A204.1 (cell line): Measurements from ENCODE around the gene AGBL4.
"Not testable (repeated sequence)": the region's sequence is repeated elsewhere in the genome, so short reads cannot be mapped to it uniquely, and the experiment has no call there.

Experiments
- FAIRE-seq: peaks from 2 replicates; lab custom pipeline; 2012; peaks lifted over from hg19 to GRCh38; lab: Jason Lieb, UNC

AGBL4 gene

GRCh38 chr1:50023292-50024159 lies at the start of gene AGBL4:
Gene AGBL4, minus strand, starts transcription at chr1:50023954.
- FAIRE-seq: no peak

DNA sequence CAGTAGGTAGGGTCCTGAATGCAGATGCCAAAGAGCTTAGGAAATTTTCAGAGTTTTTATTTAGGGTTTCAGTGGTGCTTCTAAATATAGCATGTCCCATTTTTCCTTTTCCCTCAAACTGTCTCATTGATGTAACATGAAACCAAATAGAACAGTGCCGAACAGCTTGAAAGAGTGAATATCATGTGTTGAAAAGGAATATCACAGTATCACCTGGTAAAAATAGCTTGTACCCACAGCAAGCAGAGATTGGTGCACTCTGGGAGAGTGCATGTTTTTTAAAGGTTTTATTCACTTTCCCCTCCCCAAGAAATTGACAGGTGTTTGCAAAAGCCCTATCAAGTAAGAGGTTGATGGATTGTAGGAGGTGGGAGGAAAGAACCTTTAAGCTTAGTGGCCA lies 43.1 kb upstream of the AGBL4 start:
- no peak for FAIRE-seq

DNA sequence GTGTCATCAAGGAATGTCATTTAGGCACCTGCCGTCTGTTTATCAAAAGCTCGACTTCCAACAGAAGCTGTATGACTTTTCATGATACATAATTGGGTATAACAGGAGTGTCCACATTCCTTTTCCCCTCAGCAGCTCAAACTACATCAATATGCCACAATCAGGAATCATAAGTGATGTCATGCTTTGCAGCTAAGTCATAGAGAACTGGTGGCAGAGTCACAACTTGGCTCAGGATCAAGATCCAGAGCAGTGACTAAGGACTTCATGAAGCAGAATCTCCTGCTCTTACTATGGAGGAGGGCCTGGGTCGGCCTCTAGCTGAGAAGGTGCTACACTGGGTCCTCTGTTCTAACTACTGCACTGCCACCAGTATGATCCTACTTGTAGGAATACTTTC lies 36.5 kb upstream of the AGBL4 start:
- no peak for FAIRE-seq

- FAIRE-seq: no peak
Measured at GRCh38 chr1:50048791-50049190, 25.0 kb upstream of the AGBL4 start.

- no peak for FAIRE-seq
Measured at GRCh38 chr1:50047916-50048694, 24.4 kb upstream of the AGBL4 start.

GRCh38 chr1:50038237-50038809 lies 14.6 kb upstream of the AGBL4 start:
- FAIRE-seq: no peak

DNA sequence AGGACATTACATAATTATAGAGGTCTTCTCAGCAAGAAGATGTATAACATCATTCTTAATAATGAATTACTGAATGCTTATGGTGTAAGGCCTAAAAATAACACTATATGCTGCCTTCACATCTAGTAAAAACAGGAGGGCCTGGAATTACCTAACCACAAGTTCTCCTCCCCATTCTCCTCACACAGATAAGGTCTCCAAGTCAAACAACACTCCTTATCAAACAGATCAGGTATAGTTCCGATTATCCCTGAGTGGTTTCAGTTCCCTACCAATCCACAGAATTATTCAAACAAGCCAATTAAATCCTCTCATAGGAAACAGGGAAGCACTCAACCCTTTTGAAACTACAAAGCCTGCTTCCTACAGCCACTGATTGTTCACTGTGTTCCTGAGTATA lies 4.0 kb upstream of the AGBL4 start:
- FAIRE-seq: no peak

DNA sequence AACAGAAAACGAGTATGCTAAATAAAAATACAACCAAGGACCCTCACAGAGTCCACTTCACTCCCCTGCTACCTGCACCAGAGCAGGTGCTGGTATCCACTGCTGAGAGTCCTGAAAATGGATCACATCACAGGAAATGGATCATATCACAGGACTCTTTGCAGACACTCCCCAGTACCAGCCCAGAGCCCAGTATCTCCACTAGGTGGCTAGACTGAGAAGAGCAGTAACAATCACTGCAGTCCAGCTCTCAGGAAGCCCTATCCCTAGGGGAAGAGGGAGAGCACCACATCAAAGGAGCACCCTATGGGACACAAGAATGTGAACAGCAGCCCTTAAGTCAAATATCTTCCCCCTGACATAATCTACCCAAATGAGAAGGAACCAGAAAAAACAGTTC lies 28.0 kb downstream of the AGBL4 start:
- no peak for FAIRE-seq

- FAIRE-seq: no peak
Measured at GRCh38 chr1:49971088-49971487, 52.7 kb downstream of the AGBL4 start.

GRCh38 chr1:49951385-49951784 lies 72.4 kb downstream of the AGBL4 start:
- FAIRE-seq: no peak

DNA sequence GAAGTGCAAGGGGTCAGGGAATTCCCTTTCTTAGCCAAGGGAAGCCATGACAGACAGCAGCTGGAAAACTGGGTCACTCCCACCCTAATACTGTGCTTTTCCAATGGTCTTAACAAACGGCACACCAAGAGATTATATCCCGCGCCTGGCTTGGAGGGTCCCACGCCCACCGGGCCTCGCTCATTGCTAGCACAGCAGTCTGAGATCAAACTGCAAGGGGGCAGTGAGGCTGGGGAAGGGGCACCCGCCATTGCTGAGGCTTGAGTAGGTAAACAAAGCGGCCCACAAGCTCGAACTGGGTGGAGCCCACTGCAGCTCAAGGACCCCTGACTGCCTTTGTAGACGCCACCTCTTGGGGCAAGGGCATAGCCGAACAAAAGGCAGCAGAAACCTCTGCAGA lies 108.5 kb downstream of the AGBL4 start:
- not testable (repeated sequence) for FAIRE-seq

DNA sequence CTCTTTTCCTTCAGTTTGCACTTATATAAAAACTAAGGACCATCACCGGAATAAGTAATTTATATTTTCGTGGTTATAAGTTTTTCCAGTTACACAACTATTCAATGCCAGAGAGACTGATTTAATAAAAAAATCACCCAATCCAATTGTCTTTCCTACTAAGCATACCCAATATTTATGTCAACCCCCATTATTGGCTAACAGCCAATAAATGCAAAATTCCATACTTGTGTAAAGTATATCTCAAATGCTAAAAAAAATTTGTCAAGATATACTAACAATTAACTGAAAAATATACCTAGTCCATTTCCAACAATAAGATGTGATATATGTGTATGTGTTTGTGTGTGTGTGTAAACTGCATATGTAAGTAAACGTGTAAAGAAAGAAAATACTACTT lies 117.4 kb downstream of the AGBL4 start:
- FAIRE-seq: no peak

- FAIRE-seq: no peak
Measured at GRCh38 chr1:49864581-49864980, 159.2 kb downstream of the AGBL4 start.

- FAIRE-seq: no peak
Measured at GRCh38 chr1:49854741-49855140, 169.0 kb downstream of the AGBL4 start.

DNA sequence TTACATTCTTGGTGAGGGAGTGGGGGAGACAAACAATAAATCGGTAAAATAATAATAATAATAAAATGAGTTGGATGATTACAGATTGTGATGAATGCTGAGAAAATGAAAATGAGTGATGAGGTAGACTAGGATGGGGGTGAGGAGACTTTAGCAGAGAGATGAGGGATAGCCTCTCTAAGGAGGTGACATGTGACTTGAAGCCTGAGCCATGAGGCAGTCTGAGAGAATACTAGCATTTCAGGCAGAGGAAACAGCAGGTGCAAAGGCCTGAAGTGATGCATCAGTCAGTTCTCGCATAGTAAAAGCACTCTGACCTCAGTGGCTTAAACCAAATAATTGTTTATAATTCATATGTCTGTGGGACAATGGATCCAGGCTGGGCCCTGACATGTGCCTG lies 181.2 kb downstream of the AGBL4 start:
- FAIRE-seq: no peak

GRCh38 chr1:49841767-49842166 lies 182.0 kb downstream of the AGBL4 start:
- no peak for FAIRE-seq

DNA sequence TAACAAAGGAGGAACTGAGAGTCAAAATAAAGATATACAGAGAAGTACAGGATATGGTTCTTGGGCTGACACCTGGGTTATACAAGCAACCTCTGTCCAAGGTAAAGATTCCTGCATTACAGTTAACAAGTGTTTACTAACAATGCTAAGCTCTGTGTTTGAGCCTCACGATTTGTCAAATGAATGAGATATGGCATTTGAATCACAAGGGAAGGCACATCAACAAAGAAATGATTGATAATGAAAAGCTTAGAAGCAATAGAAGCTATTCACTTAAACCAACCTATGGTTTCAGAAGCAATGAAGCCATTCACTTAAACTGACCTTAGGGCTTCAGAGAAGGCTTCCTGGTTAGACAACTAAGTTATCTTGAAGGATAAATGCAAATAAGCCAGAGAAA lies 199.5 kb downstream of the AGBL4 start:
- FAIRE-seq: no peak

DNA sequence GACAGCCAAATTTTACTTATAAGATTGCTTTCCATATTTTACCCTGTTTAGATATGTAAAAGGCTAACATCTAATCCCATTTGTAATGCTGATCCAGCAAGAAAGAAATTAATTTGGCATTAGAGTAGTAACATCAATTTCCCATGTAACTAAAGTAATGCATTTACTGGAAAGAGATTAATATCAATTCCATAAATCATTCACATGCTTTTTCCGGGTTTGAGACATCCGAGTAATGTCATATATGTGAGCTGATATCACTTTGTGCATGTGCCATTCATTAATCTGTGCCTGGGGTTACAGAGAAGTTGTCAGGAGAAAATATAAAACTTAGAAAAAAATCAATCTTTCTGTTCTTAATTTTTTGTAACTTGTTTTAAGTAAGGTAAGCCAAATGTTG lies 206.1 kb downstream of the AGBL4 start:
- FAIRE-seq: no peak

DNA sequence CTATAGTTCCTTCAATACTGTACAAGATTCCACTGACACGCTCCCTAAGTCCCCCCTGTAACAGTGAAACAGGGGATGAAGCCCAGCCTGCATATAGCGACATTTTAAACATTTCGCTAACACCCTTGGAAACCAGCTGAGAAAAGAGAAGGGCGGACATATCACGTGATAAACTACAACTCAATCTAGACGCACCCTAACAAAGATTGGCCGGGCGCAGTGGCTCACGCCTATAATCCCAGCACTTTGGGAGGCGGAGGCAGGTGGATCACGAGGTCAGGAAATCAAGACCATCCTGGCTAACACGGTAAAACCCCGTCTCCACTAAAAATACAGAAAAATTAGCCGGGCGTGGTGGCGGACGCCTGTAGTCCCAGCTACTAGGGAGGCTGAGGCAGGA lies 236.7 kb downstream of the AGBL4 start:
- FAIRE-seq: not testable (repeated sequence)

DNA sequence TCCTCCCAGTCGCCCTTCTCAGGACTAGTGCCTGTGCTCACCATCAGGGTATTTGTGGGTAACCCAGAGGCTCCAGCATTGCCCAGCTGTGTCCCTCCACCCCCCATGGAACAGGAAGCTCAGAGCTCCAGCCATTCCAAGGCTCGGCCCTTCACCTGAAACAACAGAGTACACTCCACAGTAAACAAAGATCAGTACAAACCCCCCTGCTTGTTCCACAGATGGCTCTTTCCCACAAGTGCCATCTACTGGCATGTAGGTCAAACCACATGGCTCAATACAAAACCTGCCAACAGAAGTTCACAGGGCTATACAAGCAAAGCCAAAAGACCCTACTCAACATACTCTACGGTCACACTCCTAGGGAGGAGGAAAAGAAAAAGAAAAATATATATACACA lies 258.7 kb downstream of the AGBL4 start:
- no peak for FAIRE-seq

DNA sequence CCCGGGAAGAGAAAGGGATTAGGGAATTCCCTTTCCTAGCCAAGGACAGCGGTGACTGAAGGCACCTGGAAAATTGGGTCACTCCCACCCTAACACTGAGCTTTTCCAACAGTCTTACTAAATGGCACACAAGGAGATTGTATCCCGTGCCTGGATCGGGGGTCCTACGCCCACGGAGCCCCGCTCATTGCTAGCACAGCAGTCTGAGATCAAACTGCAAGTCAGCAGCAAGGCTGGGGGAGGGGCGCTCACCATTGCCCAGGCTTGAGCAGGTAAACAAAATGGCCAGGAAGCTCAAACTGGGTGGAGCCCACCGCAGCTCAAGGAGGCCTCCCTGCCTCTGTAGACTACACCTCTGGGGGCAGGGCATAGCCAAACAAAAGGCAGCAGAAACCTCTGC lies 285.6 kb downstream of the AGBL4 start:
- FAIRE-seq: not testable (repeated sequence)

DNA sequence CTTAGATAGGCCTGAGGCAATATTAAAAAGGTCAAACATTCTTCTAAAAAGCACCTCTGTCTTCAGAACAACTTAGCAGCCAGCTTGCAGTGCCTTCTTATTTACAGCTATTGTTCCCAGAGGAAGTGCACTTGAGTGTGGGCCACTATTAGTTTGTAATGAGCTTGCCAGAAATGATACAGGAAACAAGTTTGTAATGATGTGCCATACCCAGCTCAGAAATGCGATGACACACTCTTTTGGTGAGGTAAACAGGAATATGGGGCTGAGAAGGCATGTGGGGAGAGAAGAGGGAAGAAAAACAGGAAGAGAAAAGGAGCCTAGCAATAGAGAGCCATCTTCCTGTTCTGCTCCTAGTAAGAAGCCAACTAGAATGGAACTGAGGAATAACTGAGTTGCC lies 295.4 kb downstream of the AGBL4 start:
- FAIRE-seq: no peak

GRCh38 chr1:49723662-49724061 lies 300.1 kb downstream of the AGBL4 start:
- no peak for FAIRE-seq
